Thymus (tissue), 11 donors: ENCODE results near the gene SLBP. TPM values are rescaled to one million over a fixed set of nuclear protein-coding genes. Genes with fewer than 3 reads are reported as not detected.
"Not testable (repeated sequence)": the region's sequence is repeated elsewhere in the genome, so short reads cannot be mapped to it uniquely, and the experiment has no call there.

Source experiments
- DNase-seq, 9 donors: peaks; one replicate each; pipeline ENCODE4 v3.0.0-alpha.2; 2013; ENCODE audit warnings: low spot score in 9 of 9, low read depth in 6 of 9, missing footprints in 1 of 9
- H3K27ac ChIP-seq, 2 donors: one replicate each; pipeline ENCODE4 v1.5.1; 2013; ENCODE audit warnings: control low read depth in 1 of 2, low read depth in 1 of 2, low read length in 1 of 2, mild to moderate bottlenecking in 1 of 2, moderate library complexity in 1 of 2
- H3K27me3 ChIP-seq, 2 donors: one replicate each; pipeline ENCODE4 v1.5.1; 2013; ENCODE audit warnings: low read length in 1 of 2; ENCODE audit not compliant: control insufficient read depth in 2 of 2, insufficient read depth in 1 of 2
- H3K36me3 ChIP-seq, 2 donors: one replicate each; pipeline ENCODE4 v1.5.1; 2013; ENCODE audit warnings: low read length in 1 of 2, mild to moderate bottlenecking in 1 of 2, moderate library complexity in 1 of 2; ENCODE audit not compliant: control insufficient read depth in 2 of 2, insufficient read depth in 2 of 2
- H3K4me1 ChIP-seq, 2 donors: one replicate each; pipeline ENCODE4 v1.5.1; 2013; ENCODE audit warnings: low read length in 2 of 2; ENCODE audit not compliant: control insufficient read depth in 2 of 2, insufficient read depth in 2 of 2
- H3K4me3 ChIP-seq, 2 donors: one replicate each; pipeline ENCODE4 v1.5.1; 2013; ENCODE audit warnings: low read length in 2 of 2, control low read depth in 1 of 2, mild to moderate bottlenecking in 1 of 2
- H3K9me3 ChIP-seq, 2 donors: one replicate each; pipeline ENCODE4 v1.5.1; 2013; ENCODE audit warnings: low read length in 1 of 2, mild to moderate bottlenecking in 1 of 2; ENCODE audit not compliant: control insufficient read depth in 2 of 2, insufficient read depth in 1 of 2
- WGBS: extraction: QIAGEN DNeasy Blood & Tissue Kit; methylation state at CpG from one replicate; pipeline ENCODE4 v1.1.7; 2013; 5-methylcytosine and 5-hydroxymethylcytosine counted together
- polyA plus RNA-seq: library from polyadenylated mRNA; stranded (reverse); fragments of 200-250 nt; gene quantifications from one replicate; pipeline ENCODE4 v1.2.3, GENCODE V29; 2013
- total RNA-seq: library from RNA; stranded (reverse); fragments of 120-200 nt; gene quantifications from one replicate; pipeline ENCODE4 v1.2.4, GENCODE V29; 2013
- donor health status: healthy.

SLBP gene
- total and polyA plus RNA-seq, 2 donors: 53.1 to 96.2 TPM

- peak overlapping the region; percentile 40 to 96 for H3K27ac ChIP-seq
- peak overlapping the region; percentile 60 to 75 for H3K4me3 ChIP-seq
- peaks cover 20 to 51% of the 10 kb centered on the region in 2 donors for H3K4me1 ChIP-seq
- no peaks in the 10 kb centered on the region for H3K27me3 ChIP-seq
- peaks cover 9 to 33% of the 10 kb centered on the region in 2 donors for H3K36me3 ChIP-seq
- no peak for DNase-seq
- 20% methylated on average over 22 of the region's 22 CpGs for WGBS
- no peaks in the 10 kb centered on the region for H3K9me3 ChIP-seq
These were observed 1.0 kb downstream of the SLBP start for GRCh38 chr4:1711055-1711570.

GRCh38 chr4:1708581-1708980 is 3.5 kb downstream of the SLBP start:
- Histone ChIP-seq H3K4me3 (no peak overlapping the region), H3K9me3 (no peaks in the 10 kb centered on the region), H3K27ac (no peak overlapping the region), H3K4me1 (peaks cover 8 to 28% of the 10 kb centered on the region in 2 donors), H3K36me3 (peaks cover 20 to 45% of the 10 kb centered on the region in 2 donors), H3K27me3 (no peaks in the 10 kb centered on the region)
- 91% methylated on average over 1 of the region's 1 CpG for WGBS
- no peak for DNase-seq

- over 99% methylated on average over 6 of the region's 6 CpGs for WGBS
- Histone ChIP-seq H3K27ac (no peak overlapping the region), H3K4me1 (peaks cover 8 to 19% of the 10 kb centered on the region in 2 donors), H3K4me3 (no peak overlapping the region), H3K27me3 (no peaks in the 10 kb centered on the region), H3K9me3 (no peaks in the 10 kb centered on the region), H3K36me3 (peaks cover 38 to 66% of the 10 kb centered on the region in 2 donors)
- DNase-seq: no peak
These were observed 5.8 kb downstream of the SLBP start for GRCh38 chr4:1706358-1706757.

- H3K27ac ChIP-seq: no peak overlapping the region
- 98% methylated on average over 6 of the region's 6 CpGs for WGBS
- no peak overlapping the region for H3K4me3 ChIP-seq
- no peaks in the 10 kb centered on the region for H3K27me3 ChIP-seq
- peaks cover 40 to 72% of the 10 kb centered on the region in 2 donors for H3K36me3 ChIP-seq
- H3K4me1 ChIP-seq: peaks cover 4 to 13% of the 10 kb centered on the region in 2 donors
- no peaks in the 10 kb centered on the region for H3K9me3 ChIP-seq
- DNase-seq: no peak
These were observed 6.4 kb downstream of the SLBP start for GRCh38 chr4:1705732-1706131.

GRCh38 chr4:1703867-1704266 is 8.3 kb downstream of the SLBP start:
- H3K27ac ChIP-seq: no peak overlapping the region
- DNase-seq: no peak
- WGBS: 93% methylated on average over 1 of the region's 1 CpG
- H3K36me3 ChIP-seq: peaks cover 53 to 76% of the 10 kb centered on the region in 2 donors
- H3K9me3 ChIP-seq: no peaks in the 10 kb centered on the region
- H3K27me3 ChIP-seq: no peaks in the 10 kb centered on the region
- no peak overlapping the region for H3K4me3 ChIP-seq
- no peaks in the 10 kb centered on the region for H3K4me1 ChIP-seq

DNA sequence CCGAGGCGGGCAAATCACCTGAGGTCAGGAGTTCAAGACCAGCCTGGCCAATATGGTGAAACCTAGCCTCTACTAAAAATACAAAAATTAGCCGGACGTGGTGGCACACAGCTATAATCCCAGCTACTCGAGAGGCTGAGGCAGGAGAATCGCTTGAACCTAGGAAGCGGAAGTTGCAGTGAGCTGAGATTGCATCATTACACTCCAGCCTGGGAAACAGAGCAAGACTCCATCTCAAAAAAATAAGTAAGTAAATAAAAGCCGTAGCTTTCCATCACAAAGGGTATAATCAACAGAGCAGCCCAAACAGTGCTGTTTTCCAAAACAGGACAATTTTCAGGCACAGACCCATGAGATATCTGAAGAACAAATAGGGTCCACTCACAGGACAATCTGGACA is 10.4 kb downstream of the SLBP start:
- H3K27me3 ChIP-seq, DNase-seq, H3K4me1 ChIP-seq, H3K4me3 ChIP-seq, H3K9me3 ChIP-seq, H3K27ac ChIP-seq: not testable (repeated sequence)
- 97% methylated on average over 8 of the region's 8 CpGs for WGBS
- peaks cover 72 to 84% of the 10 kb centered on the region in 2 donors for H3K36me3 ChIP-seq

- no peak for DNase-seq
- 95% methylated on average over 5 of the region's 5 CpGs for WGBS
- Histone ChIP-seq H3K27ac (no peak overlapping the region), H3K4me3 (no peak overlapping the region), H3K36me3 (peaks cover 74 to 86% of the 10 kb centered on the region in 2 donors), H3K27me3 (no peaks in the 10 kb centered on the region), H3K4me1 (no peaks in the 10 kb centered on the region), H3K9me3 (no peaks in the 10 kb centered on the region)
These were observed 16.2 kb downstream of the SLBP start for GRCh38 chr4:1695913-1696312.

DNA sequence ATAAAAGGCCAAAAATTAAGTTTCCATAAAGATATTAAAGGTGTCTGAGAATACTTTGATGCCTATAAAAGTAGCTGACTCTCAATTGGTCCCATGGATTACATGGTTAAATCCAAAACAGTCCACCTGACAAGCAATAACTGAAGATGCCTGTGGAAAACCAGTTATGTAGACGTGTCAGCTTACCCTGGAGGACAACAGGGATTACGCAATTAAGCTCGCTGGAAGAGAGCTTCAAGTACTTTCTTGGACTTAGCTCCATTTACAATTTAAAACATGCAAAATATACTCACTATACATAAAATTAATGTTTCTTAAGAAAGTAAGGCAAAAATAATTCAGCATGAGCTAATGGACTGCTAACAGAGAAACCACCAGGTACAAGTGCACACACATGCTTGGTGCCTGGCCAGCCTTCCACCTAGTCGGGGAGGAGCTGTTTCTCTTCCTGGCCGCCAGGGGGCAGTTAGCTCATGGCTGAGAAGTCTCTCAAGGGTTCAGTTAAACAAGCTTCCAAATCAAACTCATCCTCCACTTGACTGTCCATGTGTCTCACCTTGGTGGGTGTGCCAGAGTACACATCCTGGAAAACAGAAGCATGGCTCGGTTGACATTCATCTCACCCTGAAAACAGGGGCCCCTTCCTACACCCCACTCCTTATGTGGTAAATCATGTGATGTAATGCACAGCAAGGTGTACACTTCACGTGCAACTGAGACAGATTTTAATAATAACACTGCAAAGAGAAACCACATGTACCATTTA is 18.8 kb downstream of the SLBP start:
- no peak overlapping the region for H3K4me3 ChIP-seq
- peaks cover 57 to 73% of the 10 kb centered on the region in 2 donors for H3K36me3 ChIP-seq
- no peaks in the 10 kb centered on the region for H3K9me3 ChIP-seq
- DNase-seq: peak in 7 of 9 donors; percentile 55 to 86 (median 76)
- no peaks in the 10 kb centered on the region for H3K4me1 ChIP-seq
- 62% methylated on average over 7 of the region's 7 CpGs for WGBS
- H3K27me3 ChIP-seq: no peaks in the 10 kb centered on the region
- no peak overlapping the region for H3K27ac ChIP-seq

GRCh38 chr4:1691737-1692373 is 20.3 kb downstream of the SLBP start:
- no peaks in the 10 kb centered on the region for H3K9me3 ChIP-seq
- no peak overlapping the region for H3K4me3 ChIP-seq
- no peak for DNase-seq
- no peak overlapping the region for H3K27ac ChIP-seq
- H3K4me1 ChIP-seq: no peaks in the 10 kb centered on the region
- WGBS: 91% methylated on average over 9 of the region's 9 CpGs
- no peaks in the 10 kb centered on the region for H3K27me3 ChIP-seq
- peaks cover 44 to 65% of the 10 kb centered on the region in 2 donors for H3K36me3 ChIP-seq
